ENCODE measurements around the gene SLF2. TPM values are rescaled to one million over a fixed set of nuclear protein-coding genes. Genes with fewer than 3 reads are reported as not detected.
A peak's percentile ranks its signal among the peaks of the same experiment; 100 is the strongest.

SLF2 gene
- total and polyA plus RNA-seq, 2 of the 13 experiments (the other 11 are each of a cell fraction or from before 2014, with no cell fraction given): 12.2 to 48.1 TPM

DNA sequence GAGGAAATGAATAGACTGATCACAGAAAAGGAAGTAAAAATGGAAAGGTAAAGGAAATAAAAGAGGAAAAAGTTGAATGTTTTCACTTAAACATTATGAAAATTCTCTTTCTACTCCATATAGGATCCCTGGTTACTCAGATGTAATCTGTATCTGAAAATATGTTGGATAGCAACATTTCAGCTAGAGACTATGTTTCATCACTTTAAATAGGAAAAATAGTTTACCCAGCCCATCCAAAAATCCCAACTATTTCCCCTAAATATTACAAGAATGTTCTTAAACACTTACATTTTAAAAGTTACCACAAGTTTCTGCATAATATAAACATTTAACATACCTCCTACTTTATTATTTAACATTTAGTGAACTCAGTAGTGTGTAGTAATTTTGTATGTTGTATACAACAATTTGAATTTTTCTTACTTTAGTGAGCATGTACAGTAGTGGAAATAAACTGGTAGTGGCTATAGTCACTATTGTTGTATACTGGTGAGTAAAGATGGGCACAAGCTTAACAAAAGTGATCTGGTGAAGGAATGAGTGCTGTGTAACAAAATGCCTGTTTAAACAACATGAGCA lies 27.1 kb downstream of the SLF2 start:
- intact Hi-C loops (cut with micrococcal nuclease; ENCODE audit: unreplicated experiment) (no loop called here), in situ Hi-C loops (cut with HindIII; ENCODE audit: extremely low pct_ligation_motif_present, low pct_unique_long_range_greater_than_20kb) (no loop called here)
- no peak overlapping the region for H2AFZ ChIP-seq (ENCODE audit: low read length)
- no peak overlapping the region for H3K4me3 ChIP-seq (replicated peaks in 1 of 3; ENCODE audit: insufficient read depth in 1 of 3, low read depth in 2 of 3, low read length in 3 of 3)
- H3K9ac ChIP-seq (ENCODE audit: insufficient read depth, low read depth, low read length): no peak overlapping the region
- H3K27ac ChIP-seq (ENCODE audit: extremely low read length, insufficient read depth, low read length): no peak overlapping the region
- ATAC-seq: no peak
- no peaks in the 10 kb centered on the region for H3K4me1 ChIP-seq (ENCODE audit: insufficient read depth, low read length)
- no peaks in the 10 kb centered on the region for H3K27me3 ChIP-seq (ENCODE audit: control insufficient read depth in 1 of 2, insufficient read depth in 2 of 2, low read length in 2 of 2)
- no peaks in the 10 kb centered on the region for H3K79me2 ChIP-seq (ENCODE audit: insufficient read depth, low read length)
- H3K4me2 ChIP-seq (ENCODE audit: low read depth, low read length): no peak overlapping the region
- TSS peak; percentile 43 for BruUV-seq (replicated peaks)
- ChIA-PET POLR2A (no interaction called here), CTCF (ENCODE audit: low intra/inter-chr PET ratio, low total read pairs) (no interaction called here)
- H3K9me3 ChIP-seq (ENCODE audit: low read length): no peaks in the 10 kb centered on the region
- no peak for DNase-seq (ENCODE audit: low spot score)
- H3K36me3 ChIP-seq (replicated peaks in 1 of 2; ENCODE audit: control insufficient read depth in 1 of 2, insufficient read depth in 2 of 2, low read length in 2 of 2): peaks cover 15 to 66% of the 10 kb centered on the region in 2 experiments; a peak in 4 of 5 replicates
- no peak for FAIRE-seq
- H4K20me1 ChIP-seq (ENCODE audit: insufficient read depth, low read length): no peaks in the 10 kb centered on the region
- TF ChIP-seq, protein P1, sequence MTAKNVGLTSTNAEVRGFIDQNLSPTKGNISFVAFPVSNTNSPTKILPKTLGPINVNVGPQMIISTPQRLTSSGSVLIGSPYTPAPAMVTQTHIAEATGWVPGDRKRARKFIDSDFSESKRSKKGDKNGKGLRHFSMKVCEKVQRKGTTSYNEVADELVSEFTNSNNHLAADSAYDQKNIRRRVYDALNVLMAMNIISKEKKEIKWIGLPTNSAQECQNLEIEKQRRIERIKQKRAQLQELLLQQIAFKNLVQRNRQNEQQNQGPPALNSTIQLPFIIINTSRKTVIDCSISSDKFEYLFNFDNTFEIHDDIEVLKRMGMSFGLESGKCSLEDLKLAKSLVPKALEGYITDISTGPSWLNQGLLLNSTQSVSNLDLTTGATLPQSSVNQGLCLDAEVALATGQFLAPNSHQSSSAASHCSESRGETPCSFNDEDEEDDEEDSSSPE (CRISPR knock-in tag; IDR thresholded peaks at IDR 0.05): no peak
- TF ChIP-seq, protein P2, sequence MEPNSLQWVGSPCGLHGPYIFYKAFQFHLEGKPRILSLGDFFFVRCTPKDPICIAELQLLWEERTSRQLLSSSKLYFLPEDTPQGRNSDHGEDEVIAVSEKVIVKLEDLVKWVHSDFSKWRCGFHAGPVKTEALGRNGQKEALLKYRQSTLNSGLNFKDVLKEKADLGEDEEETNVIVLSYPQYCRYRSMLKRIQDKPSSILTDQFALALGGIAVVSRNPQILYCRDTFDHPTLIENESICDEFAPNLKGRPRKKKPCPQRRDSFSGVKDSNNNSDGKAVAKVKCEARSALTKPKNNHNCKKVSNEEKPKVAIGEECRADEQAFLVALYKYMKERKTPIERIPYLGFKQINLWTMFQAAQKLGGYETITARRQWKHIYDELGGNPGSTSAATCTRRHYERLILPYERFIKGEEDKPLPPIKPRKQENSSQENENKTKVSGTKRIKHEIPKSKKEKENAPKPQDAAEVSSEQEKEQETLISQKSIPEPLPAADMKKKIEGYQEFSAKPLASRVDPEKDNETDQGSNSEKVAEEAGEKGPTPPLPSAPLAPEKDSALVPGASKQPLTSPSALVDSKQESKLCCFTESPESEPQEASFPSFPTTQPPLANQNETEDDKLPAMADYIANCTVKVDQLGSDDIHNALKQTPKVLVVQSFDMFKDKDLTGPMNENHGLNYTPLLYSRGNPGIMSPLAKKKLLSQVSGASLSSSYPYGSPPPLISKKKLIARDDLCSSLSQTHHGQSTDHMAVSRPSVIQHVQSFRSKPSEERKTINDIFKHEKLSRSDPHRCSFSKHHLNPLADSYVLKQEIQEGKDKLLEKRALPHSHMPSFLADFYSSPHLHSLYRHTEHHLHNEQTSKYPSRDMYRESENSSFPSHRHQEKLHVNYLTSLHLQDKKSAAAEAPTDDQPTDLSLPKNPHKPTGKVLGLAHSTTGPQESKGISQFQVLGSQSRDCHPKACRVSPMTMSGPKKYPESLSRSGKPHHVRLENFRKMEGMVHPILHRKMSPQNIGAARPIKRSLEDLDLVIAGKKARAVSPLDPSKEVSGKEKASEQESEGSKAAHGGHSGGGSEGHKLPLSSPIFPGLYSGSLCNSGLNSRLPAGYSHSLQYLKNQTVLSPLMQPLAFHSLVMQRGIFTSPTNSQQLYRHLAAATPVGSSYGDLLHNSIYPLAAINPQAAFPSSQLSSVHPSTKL (CRISPR knock-in tag; IDR thresholded peaks at IDR 0.05): no peak
- TF ChIP-seq FOXK1 (CRISPR knock-in tag; IDR thresholded peaks at IDR 0.05; ENCODE audit: borderline replicate concordance, low read depth): no peak
- no peak for TF ChIP-seq NFE2 (CRISPR knock-in tag; IDR thresholded peaks at IDR 0.05)
- no peak for TF ChIP-seq ZNF891 (CRISPR knock-in tag; IDR thresholded peaks at IDR 0.05)

Data from HepG2 (cell line).